Nephron (organoid): Measurements from ENCODE around the gene NIT1.

Experiments
- H3K27ac Mint-ChIP-seq, 3 experiments: 2 replicates each; pipeline ENCODE4 v1.8.0; 2020; ENCODE audit warnings: mixed read lengths in 3 of 3, mild to moderate bottlenecking in 2 of 3, moderate library complexity in 1 of 3
- H3K27me3 Mint-ChIP-seq: 2 replicates; pipeline ENCODE4 v1.8.0; 2021; ENCODE audit warnings: low read depth, mild to moderate bottlenecking, moderate library complexity, mixed read lengths
- H3K36me3 Mint-ChIP-seq: 2 replicates; pipeline ENCODE4 v1.8.0; 2020; ENCODE audit warnings: low read depth, mixed read lengths
- H3K4me1 Mint-ChIP-seq: 2 replicates; pipeline ENCODE4 v1.8.0; 2020; ENCODE audit warnings: mixed read lengths
- H3K4me3 Mint-ChIP-seq, 3 experiments: 2 replicates each; pipeline ENCODE4 v1.8.0; 2020; ENCODE audit warnings: mild to moderate bottlenecking in 3 of 3, mixed read lengths in 3 of 3, moderate library complexity in 2 of 3
- H3K9me3 Mint-ChIP-seq: 2 replicates; pipeline ENCODE4 v1.8.0; 2020; ENCODE audit warnings: mixed read lengths
- CTCF ChIP-seq, 3 experiments: fragments of 200-600 bp; sonication (generic); IDR thresholded peaks; one replicate each; pipeline ENCODE4 v1.5.0; 2021; ENCODE audit warnings: antibody characterized with exemption in 3 of 3; ENCODE audit not compliant: unreplicated experiment in 3 of 3

Gene NIT1

GRCh38 chr1:161153682-161154337 lies 35.9 kb downstream of the NIT1 start, which contains the start of gene UFC1:
Gene UFC1, plus strand, starts transcription at chr1:161153978. Its CDS starts 20 bp downstream, at chr1:161153998.
- Mint-ChIP-seq H3K36me3 (peaks cover 28% of the 10 kb centered on the region), H3K27ac (peak within 1 kb of the TSS; percentile 99 to 100 (median 100)), H3K27me3 (no peaks in the 10 kb centered on the region), H3K4me1 (peaks cover 23% of the 10 kb centered on the region), H3K4me3 (peak within 1 kb of the TSS; percentile 91 to 98 (median 98)), H3K9me3 (no peaks in the 10 kb centered on the region)
- no peak for TF ChIP-seq CTCF (IDR thresholded peaks at IDR 0.05; ENCODE audit: unreplicated experiment in 3 of 3)

GRCh38 chr1:161157867-161158266 lies 40.0 kb downstream of the NIT1 start:
- H3K27ac Mint-ChIP-seq, result peak overlapping the region; percentile 88 to 95 (median 91)
- H3K9me3 Mint-ChIP-seq, result no peaks in the 10 kb centered on the region
- peaks cover 53% of the 10 kb centered on the region for H3K36me3 Mint-ChIP-seq
- peaks cover 56% of the 10 kb centered on the region for H3K4me1 Mint-ChIP-seq
- H3K27me3 Mint-ChIP-seq, result no peaks in the 10 kb centered on the region
- peak overlapping the region; percentile 91 to 96 (median 92) for H3K4me3 Mint-ChIP-seq
- no peak for TF ChIP-seq CTCF (IDR thresholded peaks at IDR 0.05; ENCODE audit: unreplicated experiment in 3 of 3)

GRCh38 chr1:161158316-161159010 lies 40.6 kb downstream of the NIT1 start:
- H3K4me1 Mint-ChIP-seq, result peaks cover 57% of the 10 kb centered on the region
- peak overlapping the region; percentile 88 to 95 (median 91) for H3K27ac Mint-ChIP-seq
- no peaks in the 10 kb centered on the region for H3K9me3 Mint-ChIP-seq
- H3K36me3 Mint-ChIP-seq, result peaks cover 59% of the 10 kb centered on the region
- TF ChIP-seq CTCF (IDR thresholded peaks at IDR 0.05; ENCODE audit: unreplicated experiment in 3 of 3), result no peak
- H3K27me3 Mint-ChIP-seq, result no peaks in the 10 kb centered on the region
- peak overlapping the region; percentile 91 to 96 (median 92) for H3K4me3 Mint-ChIP-seq

- Mint-ChIP-seq H3K4me3 (peak within 1 kb of the TSS; percentile 91 to 96 (median 92)), H3K27ac (peak within 1 kb of the TSS; percentile 88 to 95 (median 91)), H3K27me3 (no peaks in the 10 kb centered on the region), H3K36me3 (peaks cover 66% of the 10 kb centered on the region), H3K9me3 (no peaks in the 10 kb centered on the region), H3K4me1 (peaks cover 55% of the 10 kb centered on the region)
- TF ChIP-seq CTCF (IDR thresholded peaks at IDR 0.05; ENCODE audit: unreplicated experiment in 3 of 3), result peak; percentile 13 to 35 (median 25)
Observed at GRCh38 chr1:161159087-161159912, 41.4 kb downstream of the NIT1 start, which contains the start of gene USP21. Gene USP21, plus strand, starts transcription at chr1:161159500. Its CDS starts 1,141 bp downstream, at chr1:161160641.

- Mint-ChIP-seq H3K4me3 (peak overlapping the region; percentile 91 to 96 (median 92)), H3K9me3 (no peaks in the 10 kb centered on the region), H3K36me3 (peaks cover 68% of the 10 kb centered on the region), H3K27me3 (no peaks in the 10 kb centered on the region), H3K4me1 (peaks cover 54% of the 10 kb centered on the region), H3K27ac (peak overlapping the region; percentile 88 to 95 (median 91))
- TF ChIP-seq CTCF (IDR thresholded peaks at IDR 0.05; ENCODE audit: unreplicated experiment in 3 of 3), result no peak
Observed at GRCh38 chr1:161159913-161160243, 42.0 kb downstream of the NIT1 start.
